ENCODE results near the gene MTARC2.

DNA sequence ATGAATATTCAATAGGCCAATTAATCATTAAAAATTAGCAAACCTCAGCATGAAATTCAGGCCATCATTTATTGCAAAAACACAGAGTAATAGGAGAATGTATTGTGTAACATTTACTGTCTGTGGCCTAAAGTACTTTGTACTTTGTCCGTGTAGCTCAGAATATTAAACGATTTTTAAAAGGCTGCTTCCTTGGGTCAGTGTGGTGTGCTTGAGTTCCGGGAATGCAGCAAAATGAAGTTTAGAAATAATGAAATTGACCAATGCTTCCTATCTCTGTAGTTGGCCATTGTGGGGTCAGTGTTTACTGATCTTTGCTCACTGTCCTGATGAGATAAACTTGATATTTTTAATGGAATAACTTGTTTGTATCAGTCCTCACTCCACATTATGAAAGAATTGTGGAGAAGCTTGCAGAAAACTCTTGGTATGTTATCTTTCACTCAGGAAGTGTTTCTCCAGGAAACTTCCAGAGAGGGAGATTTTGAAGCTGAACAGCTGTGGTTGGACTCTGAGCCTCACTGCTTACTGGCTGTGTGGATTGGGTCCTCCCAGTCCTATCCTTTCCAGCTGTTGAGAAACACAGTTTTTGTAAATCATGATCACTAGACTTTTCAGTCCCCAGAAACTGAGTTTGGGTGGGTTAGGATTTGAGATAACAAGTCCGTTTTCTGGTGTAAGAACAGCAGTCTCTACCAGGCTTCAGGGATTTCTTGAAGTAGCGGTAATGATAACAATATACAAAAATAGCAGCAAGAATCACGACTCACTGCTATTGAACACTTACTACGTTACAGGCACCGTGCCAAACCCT is 19.4 kb downstream of the MTARC2 start:
- TF ChIP-seq, protein P1, sequence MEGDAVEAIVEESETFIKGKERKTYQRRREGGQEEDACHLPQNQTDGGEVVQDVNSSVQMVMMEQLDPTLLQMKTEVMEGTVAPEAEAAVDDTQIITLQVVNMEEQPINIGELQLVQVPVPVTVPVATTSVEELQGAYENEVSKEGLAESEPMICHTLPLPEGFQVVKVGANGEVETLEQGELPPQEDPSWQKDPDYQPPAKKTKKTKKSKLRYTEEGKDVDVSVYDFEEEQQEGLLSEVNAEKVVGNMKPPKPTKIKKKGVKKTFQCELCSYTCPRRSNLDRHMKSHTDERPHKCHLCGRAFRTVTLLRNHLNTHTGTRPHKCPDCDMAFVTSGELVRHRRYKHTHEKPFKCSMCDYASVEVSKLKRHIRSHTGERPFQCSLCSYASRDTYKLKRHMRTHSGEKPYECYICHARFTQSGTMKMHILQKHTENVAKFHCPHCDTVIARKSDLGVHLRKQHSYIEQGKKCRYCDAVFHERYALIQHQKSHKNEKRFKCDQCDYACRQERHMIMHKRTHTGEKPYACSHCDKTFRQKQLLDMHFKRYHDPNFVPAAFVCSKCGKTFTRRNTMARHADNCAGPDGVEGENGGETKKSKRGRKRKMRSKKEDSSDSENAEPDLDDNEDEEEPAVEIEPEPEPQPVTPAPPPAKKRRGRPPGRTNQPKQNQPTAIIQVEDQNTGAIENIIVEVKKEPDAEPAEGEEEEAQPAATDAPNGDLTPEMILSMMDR (IDR thresholded peaks at IDR 0.05) = no peak
- TF ChIP-seq POLR2A (IDR thresholded peaks at IDR 0.05) = no peak
